Esophagus muscularis mucosa (tissue), 4 donors: ENCODE results near the gene SPTSSB. TPM values are rescaled to one million over a fixed set of nuclear protein-coding genes. Genes with fewer than 3 reads are reported as not detected.

Source experiments
- DNase-seq: peaks from one replicate; pipeline ENCODE4 v3.0.0-alpha.2; 2017; ENCODE audit errors: extremely low spot score
- H3K27ac ChIP-seq, 4 donors: fragments of 200-600 bp; sonication (generic); replicated peaks in 1 of 4; 1 replicate in 3 of 4; 2 replicates in 1 of 4; pipeline ENCODE4 v1.5.1; 2016 to 2019; ENCODE audit warnings: mild to moderate bottlenecking in 1 of 4
- H3K27me3 ChIP-seq, 4 donors: fragments of 200-600 bp; sonication (generic); one replicate each; pipeline versions ENCODE4 v1.5.1 to v1.6.0; 2016 to 2019
- H3K36me3 ChIP-seq, 4 donors: fragments of 200-600 bp; sonication (generic); one replicate each; pipeline ENCODE4 v1.5.1; 2016 to 2019
- H3K4me1 ChIP-seq, 4 donors: fragments of 200-600 bp; sonication (generic); one replicate each; pipeline ENCODE4 v1.5.1; 2016 to 2019
- H3K4me3 ChIP-seq, 4 donors: fragments of 200-600 bp; sonication (generic); 1 replicate in 2 of 4; 2 replicates in 2 of 4; pipeline ENCODE4 v1.5.1; 2016 to 2019; ENCODE audit warnings: mild to moderate bottlenecking in 4 of 4, moderate library complexity in 1 of 4
- H3K9me3 ChIP-seq, 4 donors: fragments of 200-600 bp; sonication (generic); 1 replicate in 3 of 4; 2 replicates in 1 of 4; pipeline ENCODE4 v1.5.1; 2016 to 2019
- CTCF ChIP-seq, 3 experiments: fragments of 200-600 bp in 2 of 3; fragments of 450-650 bp in 1 of 3; sonication (generic) in 2 of 3; IDR thresholded peaks; one replicate each; pipeline ENCODE4 v1.5.1; 2017 to 2019; ENCODE audit warnings: antibody characterized with exemption in 3 of 3, mild to moderate bottlenecking in 2 of 3, moderate library complexity in 1 of 3
- EP300 ChIP-seq: sonication (generic); formaldehyde crosslinking; IDR thresholded peaks from one replicate; pipeline ENCODE4 v1.6.1; 2017; ENCODE audit warnings: antibody characterized with exemption
- POLR2A ChIP-seq: fragments of 450-650 bp; IDR thresholded peaks from one replicate; pipeline ENCODE4 v1.6.1; 2017; ENCODE audit warnings: antibody characterized with exemption, moderate library complexity, mild to moderate bottlenecking, low read depth
- POLR2AphosphoS5 ChIP-seq, 2 donors: sonication (generic); formaldehyde crosslinking; IDR thresholded peaks; one replicate each; pipeline ENCODE4 v1.6.1; 2017; ENCODE audit warnings: antibody characterized with exemption in 2 of 2
- WGBS: methylation state at CpG from one replicate; pipeline ENCODE4 v1.1.5; 2018; 5-methylcytosine and 5-hydroxymethylcytosine counted together
- intact Hi-C: fragments of 100-400 bp; cut with DNase I; formaldehyde crosslinking; loops from one replicate; pipeline ENCODE4 v1.15.1; 2023
- total RNA-seq, 4 donors: library from RNA; depleted of rRNA; stranded (reverse); fragments of >200 nt; gene quantifications; one replicate each; pipeline versions ENCODE4 v1.1.0 to v1.2.1, GENCODE V29; 2016

Gene SPTSSB
- total RNA-seq, 4 donors from 2014 or later, result 0.13 TPM; not detected in 3

GRCh38 chr3:161393310-161393709 is 22.0 kb upstream of the SPTSSB start:
- no peaks in the 10 kb centered on the region for H3K36me3 ChIP-seq
- no peak overlapping the region for H3K4me3 ChIP-seq
- H3K4me1 ChIP-seq, result no peaks in the 10 kb centered on the region
- DNase-seq, result no peak
- H3K27me3 ChIP-seq, result no peaks in the 10 kb centered on the region
- intact Hi-C loops, result no loop called here
- TF ChIP-seq POLR2A, result no peak
- TF ChIP-seq POLR2AphosphoS5 (IDR thresholded peaks at IDR 0.05), result no peak
- no peak for TF ChIP-seq EP300
- TF ChIP-seq CTCF (IDR thresholded peaks at IDR 0.05), result no peak
- no peak overlapping the region for H3K27ac ChIP-seq
- H3K9me3 ChIP-seq, result no peaks in the 10 kb centered on the region

DNA sequence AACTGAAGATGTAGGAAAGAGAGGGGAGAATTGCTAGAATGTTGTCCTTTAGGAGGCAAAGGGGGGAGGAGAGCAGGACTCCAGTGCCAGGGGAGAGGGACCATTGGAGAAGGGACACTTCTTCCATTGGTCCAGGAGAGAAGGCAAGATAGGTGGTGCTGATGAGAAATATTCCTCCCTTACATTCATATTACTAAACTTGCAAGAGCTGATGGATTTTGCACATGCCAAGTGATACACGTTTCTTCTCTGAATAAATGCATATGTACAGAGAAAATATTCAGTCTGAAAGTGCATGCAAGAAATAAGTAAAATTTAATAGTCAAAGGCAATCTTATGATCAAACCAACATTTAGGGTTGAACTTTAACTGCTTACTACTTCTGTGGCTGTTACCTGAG is 21.5 kb upstream of the SPTSSB start:
- Histone ChIP-seq H3K36me3 (no peaks in the 10 kb centered on the region), H3K9me3 (no peaks in the 10 kb centered on the region), H3K27ac (no peak overlapping the region), H3K27me3 (no peaks in the 10 kb centered on the region), H3K4me3 (no peak overlapping the region), H3K4me1 (no peaks in the 10 kb centered on the region)
- intact Hi-C loops, result no loop called here
- no peak for DNase-seq
- TF ChIP-seq POLR2AphosphoS5 (IDR thresholded peaks at IDR 0.05), result no peak
- no peak for TF ChIP-seq POLR2A
- TF ChIP-seq CTCF (IDR thresholded peaks at IDR 0.05), result no peak
- TF ChIP-seq EP300, result no peak
- WGBS, result 64% methylated on average over 1 of the region's 1 CpG

- intact Hi-C loops, result no loop called here
- DNase-seq, result no peak
- TF ChIP-seq EP300 (no peak), POLR2AphosphoS5 (IDR thresholded peaks at IDR 0.05) (no peak), POLR2A (no peak), CTCF (IDR thresholded peaks at IDR 0.05) (no peak)
- Histone ChIP-seq H3K4me1 (no peaks in the 10 kb centered on the region), H3K27ac (no peak overlapping the region), H3K9me3 (no peaks in the 10 kb centered on the region), H3K36me3 (no peaks in the 10 kb centered on the region), H3K4me3 (no peak overlapping the region), H3K27me3 (no peaks in the 10 kb centered on the region)
- WGBS, result 82% methylated on average over 2 of the region's 2 CpGs
Measured at GRCh38 chr3:161390200-161390599, 18.9 kb upstream of the SPTSSB start.

DNA sequence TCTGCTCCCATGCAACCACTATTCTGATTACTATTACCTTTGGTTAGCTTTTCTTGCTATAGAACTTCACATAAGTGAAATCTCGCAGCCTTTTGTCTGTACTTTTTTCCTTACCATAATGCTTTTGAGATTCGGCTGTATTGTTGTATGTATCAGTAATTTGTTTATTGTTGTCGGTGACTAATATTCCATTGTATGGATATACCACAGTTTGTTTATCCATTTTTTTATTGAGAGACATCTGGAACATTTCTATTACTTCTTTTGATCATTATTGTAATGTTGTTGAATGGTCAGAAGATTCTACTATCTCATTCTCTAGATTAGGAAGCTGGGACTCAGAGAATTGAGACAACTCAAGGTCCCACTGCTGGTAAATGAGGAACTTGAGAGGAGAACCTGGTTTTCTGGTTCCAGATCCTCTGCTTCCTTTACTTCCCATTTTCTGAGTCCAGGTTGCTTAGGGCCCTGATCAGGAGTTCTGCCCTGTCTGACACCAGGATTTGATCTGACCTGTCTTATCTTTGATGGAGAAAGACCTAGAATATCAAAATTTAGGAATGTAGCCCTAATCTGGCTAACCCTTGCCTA is 18.2 kb upstream of the SPTSSB start:
- Histone ChIP-seq H3K4me3 (no peak overlapping the region), H3K4me1 (no peaks in the 10 kb centered on the region), H3K27ac (no peak overlapping the region), H3K36me3 (no peaks in the 10 kb centered on the region), H3K9me3 (no peaks in the 10 kb centered on the region), H3K27me3 (no peaks in the 10 kb centered on the region)
- DNase-seq, result no peak
- 92% methylated on average over 3 of the region's 3 CpGs for WGBS
- TF ChIP-seq POLR2AphosphoS5 (IDR thresholded peaks at IDR 0.05) (no peak), CTCF (IDR thresholded peaks at IDR 0.05) (no peak), POLR2A (no peak), EP300 (no peak)
- intact Hi-C loops, result no loop called here

DNA sequence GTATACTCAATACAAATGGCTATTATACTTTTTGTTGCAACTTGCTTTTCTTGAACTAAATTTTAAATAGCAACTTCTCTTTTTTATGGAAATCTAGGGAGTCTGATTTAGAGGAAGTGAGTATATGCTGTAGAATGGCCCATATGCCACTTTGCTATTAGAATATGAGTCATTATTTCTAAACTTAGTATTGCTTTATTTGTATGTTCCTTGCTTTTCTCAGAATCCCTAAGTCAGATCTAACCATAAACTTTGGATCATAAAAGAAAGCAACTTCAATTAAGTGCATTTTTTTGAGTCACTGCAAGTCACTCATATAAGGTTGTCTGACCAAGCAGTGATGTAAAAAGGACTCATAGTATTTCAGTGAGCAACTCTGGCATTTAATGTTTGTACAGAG is 17.5 kb upstream of the SPTSSB start:
- no peak for DNase-seq
- H3K4me1 ChIP-seq, result no peaks in the 10 kb centered on the region
- H3K27me3 ChIP-seq, result no peaks in the 10 kb centered on the region
- no peaks in the 10 kb centered on the region for H3K9me3 ChIP-seq
- no peak overlapping the region for H3K4me3 ChIP-seq
- H3K36me3 ChIP-seq, result no peaks in the 10 kb centered on the region
- no peak overlapping the region for H3K27ac ChIP-seq
- intact Hi-C loops, result no loop called here
- TF ChIP-seq EP300 (no peak), POLR2A (no peak), CTCF (IDR thresholded peaks at IDR 0.05) (no peak), POLR2AphosphoS5 (IDR thresholded peaks at IDR 0.05) (no peak)
